DND-41 (cell line): ENCODE results near the gene MLLT11.

Experiments
- CTCF ChIP-seq: IDR thresholded peaks from 2 replicates; pipeline ENCODE4 v1.5.1; 2012; ENCODE audit warnings: borderline replicate concordance, low read length, moderate library complexity, mild to moderate bottlenecking; ENCODE audit not compliant: poor library complexity, severe bottlenecking; ENCODE audit errors: extremely low read depth
- EZH2 ChIP-seq: IDR thresholded peaks from 3 replicates; pipeline ENCODE4 v1.6.1; 2012; ENCODE audit warnings: borderline replicate concordance, low read depth, mild to moderate bottlenecking, moderate library complexity, low read length, inconsistent platforms; ENCODE audit not compliant: severe bottlenecking

GRCh38 chr1:151026460-151026859 lies 33.7 kb upstream of the MLLT11 start:
- TF ChIP-seq CTCF (no peak), EZH2 (no peak)
